T-helper 1 cell treated with Interleukin-12 subunit alpha and Interleukin-12 subunit beta and Interleukin-4 antibody, amounts not matched to agents 30 μg/mL and 1 μg/mL, for 36 hours (primary cell): ENCODE results near the gene IFT172.

Experiments
- H3K27ac Mint-ChIP-seq: one replicate; pipeline ENCODE4 v1.8.0; 2021; ENCODE audit warnings: mild to moderate bottlenecking, mixed read lengths
- H3K27me3 Mint-ChIP-seq: one replicate; pipeline ENCODE4 v1.8.0; 2021; ENCODE audit warnings: low read depth, mixed read lengths
- H3K36me3 Mint-ChIP-seq: one replicate; pipeline ENCODE4 v1.8.0; 2021; ENCODE audit warnings: low read depth, mixed read lengths
- H3K4me1 Mint-ChIP-seq: one replicate; pipeline ENCODE4 v1.8.0; 2021; ENCODE audit warnings: low read depth, mixed read lengths
- H3K4me3 Mint-ChIP-seq: one replicate; pipeline ENCODE4 v1.8.0; 2021; ENCODE audit warnings: mild to moderate bottlenecking, moderate library complexity, mixed read lengths
- H3K9me3 Mint-ChIP-seq: one replicate; pipeline ENCODE4 v1.8.0; 2021; ENCODE audit warnings: mixed read lengths

The IFT172 gene

GRCh38 chr2:27501042-27501441, 11.5 kb upstream of the IFT172 start:
- peaks cover 32% of the 10 kb centered on the region for H3K27me3 Mint-ChIP-seq

GRCh38 chr2:27498975-27499374, 9.4 kb upstream of the IFT172 start:
- Mint-ChIP-seq H3K4me3 (no peak overlapping the region), H3K4me1 (peaks cover 8% of the 10 kb centered on the region), H3K9me3 (no peaks in the 10 kb centered on the region), H3K36me3 (no peaks in the 10 kb centered on the region), H3K27me3 (peaks cover 48% of the 10 kb centered on the region), H3K27ac (no peak overlapping the region)

More at GRCh38 chr2:27501042-27501441, 11.5 kb upstream of the IFT172 start:
- H3K4me1 Mint-ChIP-seq = peaks cover under 1% of the 10 kb centered on the region
- H3K36me3 Mint-ChIP-seq = no peaks in the 10 kb centered on the region
- no peak overlapping the region for H3K27ac Mint-ChIP-seq
- no peak overlapping the region for H3K4me3 Mint-ChIP-seq
- no peaks in the 10 kb centered on the region for H3K9me3 Mint-ChIP-seq

GRCh38 chr2:27497288-27497627, 7.7 kb upstream of the IFT172 start:
- peak overlapping the region; percentile 22 for H3K4me3 Mint-ChIP-seq
- H3K27ac Mint-ChIP-seq = no peak overlapping the region
- peaks cover 57% of the 10 kb centered on the region for H3K27me3 Mint-ChIP-seq
- H3K4me1 Mint-ChIP-seq = peaks cover 8% of the 10 kb centered on the region
- H3K9me3 Mint-ChIP-seq = no peaks in the 10 kb centered on the region
- H3K36me3 Mint-ChIP-seq = no peaks in the 10 kb centered on the region

- Mint-ChIP-seq H3K36me3 (no peaks in the 10 kb centered on the region), H3K27ac (no peak within 1 kb of the TSS), H3K4me1 (peaks cover 8% of the 10 kb centered on the region), H3K4me3 (peak within 1 kb of the TSS; percentile 63), H3K9me3 (no peaks in the 10 kb centered on the region), H3K27me3 (peaks cover 57% of the 10 kb centered on the region)
Measured at GRCh38 chr2:27496357-27497287, 7.1 kb upstream of the IFT172 start, which contains the start of gene GCKR. Gene GCKR (plus strand): TSS chr2:27496839. CDS start chr2:27496905, 66 bp downstream.

- Mint-ChIP-seq H3K4me1 (peaks cover 10% of the 10 kb centered on the region), H3K4me3 (peak overlapping the region; percentile 63), H3K27me3 (peaks cover 57% of the 10 kb centered on the region), H3K9me3 (no peaks in the 10 kb centered on the region), H3K36me3 (no peaks in the 10 kb centered on the region), H3K27ac (no peak overlapping the region)
Measured at GRCh38 chr2:27495840-27496356, 6.4 kb upstream of the IFT172 start.

- Mint-ChIP-seq H3K4me1 (peaks cover 14% of the 10 kb centered on the region), H3K9me3 (no peaks in the 10 kb centered on the region), H3K27ac (no peak within 1 kb of the TSS), H3K27me3 (peaks cover 57% of the 10 kb centered on the region), H3K4me3 (peak within 1 kb of the TSS; percentile 63), H3K36me3 (no peaks in the 10 kb centered on the region)
Measured at GRCh38 chr2:27494944-27495554, 5.5 kb upstream of the IFT172 start, which contains the start of gene FNDC4. Gene FNDC4 (minus strand): TSS chr2:27495200. CDS start chr2:27494679, 521 bp downstream.

GRCh38 chr2:27494284-27494943, 4.9 kb upstream of the IFT172 start:
- Mint-ChIP-seq H3K27me3 (peaks cover 55% of the 10 kb centered on the region), H3K27ac (no peak overlapping the region), H3K4me1 (peaks cover 20% of the 10 kb centered on the region), H3K9me3 (no peaks in the 10 kb centered on the region), H3K36me3 (no peaks in the 10 kb centered on the region), H3K4me3 (peak overlapping the region; percentile 18)

GRCh38 chr2:27493948-27494283, 4.4 kb upstream of the IFT172 start:
- Mint-ChIP-seq H3K27ac (no peak overlapping the region), H3K4me3 (peak overlapping the region; percentile 38), H3K4me1 (peaks cover 24% of the 10 kb centered on the region), H3K9me3 (no peaks in the 10 kb centered on the region), H3K36me3 (no peaks in the 10 kb centered on the region), H3K27me3 (peaks cover 52% of the 10 kb centered on the region)

GRCh38 chr2:27492557-27492956, 3.0 kb upstream of the IFT172 start:
- Mint-ChIP-seq H3K4me3 (no peak overlapping the region), H3K27me3 (peaks cover 39% of the 10 kb centered on the region), H3K9me3 (no peaks in the 10 kb centered on the region), H3K36me3 (no peaks in the 10 kb centered on the region), H3K4me1 (peaks cover 24% of the 10 kb centered on the region), H3K27ac (no peak overlapping the region)

GRCh38 chr2:27489118-27489497, 435 bp downstream of the IFT172 start:
- peak overlapping the region; percentile 88 for H3K4me3 Mint-ChIP-seq
- no peaks in the 10 kb centered on the region for H3K36me3 Mint-ChIP-seq
- H3K27ac Mint-ChIP-seq = peak overlapping the region; percentile 91
- peaks cover 16% of the 10 kb centered on the region for H3K4me1 Mint-ChIP-seq
- peaks cover 10% of the 10 kb centered on the region for H3K27me3 Mint-ChIP-seq
- no peaks in the 10 kb centered on the region for H3K9me3 Mint-ChIP-seq

GRCh38 chr2:27485496-27485895, 4.0 kb downstream of the IFT172 start:
- H3K4me1 Mint-ChIP-seq = peaks cover 13% of the 10 kb centered on the region
- H3K27ac Mint-ChIP-seq = no peak overlapping the region
- H3K9me3 Mint-ChIP-seq = no peaks in the 10 kb centered on the region
- H3K4me3 Mint-ChIP-seq = no peak overlapping the region
- H3K27me3 Mint-ChIP-seq = no peaks in the 10 kb centered on the region
- H3K36me3 Mint-ChIP-seq = no peaks in the 10 kb centered on the region

- H3K27me3 Mint-ChIP-seq = no peaks in the 10 kb centered on the region
- H3K27ac Mint-ChIP-seq = no peak overlapping the region
- no peak overlapping the region for H3K4me3 Mint-ChIP-seq
- no peaks in the 10 kb centered on the region for H3K9me3 Mint-ChIP-seq
- peaks cover 6% of the 10 kb centered on the region for H3K36me3 Mint-ChIP-seq
- H3K4me1 Mint-ChIP-seq = no peaks in the 10 kb centered on the region
Measured at GRCh38 chr2:27471961-27472360, 17.6 kb downstream of the IFT172 start.

- Mint-ChIP-seq H3K4me3 (no peak overlapping the region), H3K4me1 (no peaks in the 10 kb centered on the region), H3K36me3 (no peaks in the 10 kb centered on the region), H3K27ac (no peak overlapping the region), H3K9me3 (no peaks in the 10 kb centered on the region), H3K27me3 (no peaks in the 10 kb centered on the region)
Measured at GRCh38 chr2:27464443-27464842, 25.1 kb downstream of the IFT172 start.

- Mint-ChIP-seq H3K27me3 (no peaks in the 10 kb centered on the region), H3K4me3 (no peak overlapping the region), H3K4me1 (no peaks in the 10 kb centered on the region), H3K9me3 (no peaks in the 10 kb centered on the region), H3K36me3 (no peaks in the 10 kb centered on the region), H3K27ac (no peak overlapping the region)
Measured at GRCh38 chr2:27461118-27461517, 28.4 kb downstream of the IFT172 start.
